Neural progenitor cell (in vitro differentiated cells): ENCODE measurements around the gene GNA15. TPM values are rescaled to one million over a fixed set of nuclear protein-coding genes. Genes with fewer than 3 reads are reported as not detected.

ENCODE experiments used
- DNase-seq: peaks from one replicate; pipeline ENCODE4 v3.0.0-alpha.2; 2016; ENCODE audit warnings: low spot score
- H2AFZ ChIP-seq: fragments of 200-600 bp; sonication (generic); replicated peaks from 2 replicates; pipeline ENCODE4 v1.6.1; 2016; ENCODE audit warnings: antibody characterized with exemption
- H3F3A ChIP-seq: fragments of 200-600 bp; sonication (generic); 2 replicates; pipeline ENCODE4 v1.6.1; 2016; ENCODE audit warnings: antibody characterized with exemption, low read depth
- H3K27ac ChIP-seq: fragments of 200-600 bp; sonication (generic); 2 replicates; pipeline ENCODE4 v1.5.1; 2016; ENCODE audit warnings: mild to moderate bottlenecking
- H3K27me3 ChIP-seq: fragments of 200-600 bp; sonication (generic); 2 replicates; pipeline ENCODE4 v1.6.1; 2016; ENCODE audit warnings: mild to moderate bottlenecking, moderate library complexity
- H3K36me3 ChIP-seq: fragments of 200-600 bp; sonication (generic); 2 replicates; pipeline ENCODE4 v1.5.1; 2016
- H3K4me1 ChIP-seq: fragments of 200-600 bp; sonication (generic); 2 replicates; pipeline ENCODE4 v1.6.1; 2016; ENCODE audit warnings: mixed run types
- H3K4me2 ChIP-seq: fragments of 200-600 bp; sonication (generic); 2 replicates; pipeline ENCODE4 v1.6.1; 2016
- H3K4me3 ChIP-seq: fragments of 200-600 bp; sonication (generic); 2 replicates; pipeline ENCODE4 v1.5.1; 2016
- H3K79me2 ChIP-seq: fragments of 200-600 bp; sonication (generic); 2 replicates; pipeline ENCODE4 v1.6.1; 2016; ENCODE audit warnings: low read depth
- H3K9ac ChIP-seq: fragments of 200-600 bp; sonication (generic); 2 replicates; pipeline ENCODE4 v1.6.1; 2016
- H3K9me3 ChIP-seq: fragments of 200-600 bp; sonication (generic); 2 replicates; pipeline ENCODE4 v1.5.1; 2016; ENCODE audit warnings: low read depth
- H4K20me1 ChIP-seq: fragments of 200-600 bp; sonication (generic); 2 replicates; pipeline ENCODE4 v1.6.1; 2016; ENCODE audit warnings: low read depth
- H3K27ac Mint-ChIP-seq: 3 replicates; pipeline ENCODE4 v1.8.0; 2021; ENCODE audit warnings: mixed read lengths
- H3K27me3 Mint-ChIP-seq: 2 replicates; pipeline ENCODE4 v1.8.0; 2022; ENCODE audit warnings: low read depth, mild to moderate bottlenecking, inconsistent platforms, moderate library complexity, mixed read lengths; ENCODE audit not compliant: insufficient read depth
- H3K36me3 Mint-ChIP-seq: 3 replicates; pipeline ENCODE4 v1.8.0; 2021; ENCODE audit warnings: mixed read lengths
- H3K4me1 Mint-ChIP-seq: 3 replicates; pipeline ENCODE4 v1.8.0; 2021; ENCODE audit warnings: mixed read lengths
- H3K4me3 Mint-ChIP-seq: 3 replicates; pipeline ENCODE4 v1.8.0; 2021; ENCODE audit warnings: mild to moderate bottlenecking, moderate library complexity, mixed read lengths
- H3K9me3 Mint-ChIP-seq: 3 replicates; pipeline ENCODE4 v1.8.0; 2020; ENCODE audit warnings: mixed read lengths
- CTCF ChIP-seq: fragments of 200-600 bp; sonication (generic); IDR thresholded peaks from 2 replicates; pipeline ENCODE4 v1.5.1; 2017; ENCODE audit warnings: antibody characterized with exemption, mild to moderate bottlenecking
- EZH2 ChIP-seq: fragments of 200-600 bp; sonication (generic); IDR thresholded peaks from 2 replicates; pipeline ENCODE4 v1.6.1; 2017; ENCODE audit warnings: antibody characterized with exemption, mild to moderate bottlenecking, moderate library complexity
- EZH2phosphoT487 ChIP-seq: fragments of 200-600 bp; sonication (generic); IDR thresholded peaks from 2 replicates; pipeline ENCODE4 v1.6.1; 2017; ENCODE audit warnings: antibody characterized with exemption
- total RNA-seq: library from RNA; depleted of rRNA; stranded (reverse); fragments of >200 nt; gene quantifications from 2 replicates; pipeline ENCODE4 v1.2.3, GENCODE V29; 2015; ENCODE audit warnings: low replicate concordance

The GNA15 gene
- total RNA-seq, 1 donor from 2014 or later: not detected

- no peaks in the 10 kb centered on the region for H3K79me2 ChIP-seq
- no peak for TF ChIP-seq CTCF
- TF ChIP-seq EZH2: no peak
- TF ChIP-seq EZH2phosphoT487: no peak
- no peaks in the 10 kb centered on the region for H3K27me3 ChIP-seq
- H3K36me3 ChIP-seq: no peaks in the 10 kb centered on the region
- no peak overlapping the region for H3K4me2 ChIP-seq
- Mint-ChIP-seq H3K4me3 (no peak overlapping the region), H3K27ac (no peak overlapping the region), H3K9me3 (no peaks in the 10 kb centered on the region), H3K27me3 (peaks cover 12% of the 10 kb centered on the region), H3K4me1 (peaks cover 11% of the 10 kb centered on the region), H3K36me3 (no peaks in the 10 kb centered on the region)
- H2AFZ ChIP-seq: no peak overlapping the region
- no peaks in the 10 kb centered on the region for H3F3A ChIP-seq
- DNase-seq: no peak
- peaks cover 3% of the 10 kb centered on the region for H3K4me1 ChIP-seq
- H3K4me3 ChIP-seq: no peak overlapping the region
- H4K20me1 ChIP-seq: no peaks in the 10 kb centered on the region
- H3K9me3 ChIP-seq: no peaks in the 10 kb centered on the region
- H3K9ac ChIP-seq: no peak overlapping the region
- no peak overlapping the region for H3K27ac ChIP-seq
Observed at GRCh38 chr19:3148503-3148902, 12.7 kb downstream of the GNA15 start.

- no peak overlapping the region for H2AFZ ChIP-seq
- no peak overlapping the region for H3K4me3 ChIP-seq
- Mint-ChIP-seq H3K27me3 (peaks cover 12% of the 10 kb centered on the region), H3K4me3 (no peak overlapping the region), H3K36me3 (no peaks in the 10 kb centered on the region), H3K9me3 (no peaks in the 10 kb centered on the region), H3K27ac (no peak overlapping the region), H3K4me1 (peaks cover 11% of the 10 kb centered on the region)
- H3K4me2 ChIP-seq: no peak overlapping the region
- H3K4me1 ChIP-seq: peaks cover 3% of the 10 kb centered on the region
- no peaks in the 10 kb centered on the region for H3F3A ChIP-seq
- DNase-seq: no peak
- no peaks in the 10 kb centered on the region for H3K27me3 ChIP-seq
- no peak overlapping the region for H3K27ac ChIP-seq
- H4K20me1 ChIP-seq: no peaks in the 10 kb centered on the region
- no peaks in the 10 kb centered on the region for H3K9me3 ChIP-seq
- H3K36me3 ChIP-seq: no peaks in the 10 kb centered on the region
- H3K9ac ChIP-seq: no peak overlapping the region
- H3K79me2 ChIP-seq: no peaks in the 10 kb centered on the region
- TF ChIP-seq CTCF: no peak
- TF ChIP-seq EZH2: no peak
- TF ChIP-seq EZH2phosphoT487: no peak
Observed at GRCh38 chr19:3149089-3149488, 13.3 kb downstream of the GNA15 start.

GRCh38 chr19:3149526-3150505 lies 14.0 kb downstream of the GNA15 start:
- Histone ChIP-seq H3K9ac (no peak overlapping the region), H3K4me3 (no peak overlapping the region), H3K27ac (no peak overlapping the region), H3K9me3 (no peaks in the 10 kb centered on the region), H3K4me1 (peaks cover 3% of the 10 kb centered on the region), H3F3A (no peaks in the 10 kb centered on the region), H4K20me1 (no peaks in the 10 kb centered on the region), H3K36me3 (no peaks in the 10 kb centered on the region), H3K4me2 (no peak overlapping the region), H2AFZ (peak overlapping the region; percentile 76), H3K27me3 (no peaks in the 10 kb centered on the region), H3K79me2 (no peaks in the 10 kb centered on the region)
- no peak overlapping the region for H3K4me3 Mint-ChIP-seq
- H3K36me3 Mint-ChIP-seq: no peaks in the 10 kb centered on the region
- H3K27me3 Mint-ChIP-seq: peaks cover 12% of the 10 kb centered on the region
- peak; percentile 29 for DNase-seq
- no peak for TF ChIP-seq EZH2phosphoT487
- H3K4me1 Mint-ChIP-seq: peaks cover 11% of the 10 kb centered on the region
- peak overlapping the region; percentile 42 for H3K27ac Mint-ChIP-seq
- no peaks in the 10 kb centered on the region for H3K9me3 Mint-ChIP-seq
